Keratinocyte (primary cell): Measurements from ENCODE around the gene MIEF1.
"Not testable (repeated sequence)": the region's sequence is repeated elsewhere in the genome, so short reads cannot be mapped to it uniquely, and the experiment has no call there.

Experiments
- CTCF ChIP-seq, 3 experiments: IDR thresholded peaks in 1 of 3; conservative IDR thresholded peaks in 1 of 3; optimal IDR thresholded peaks in 1 of 3; 2 replicates in 2 of 3; 3 replicates in 1 of 3; pipeline versions ENCODE3 to v1.5.1; 2011; ENCODE audit warnings: low read length in 3 of 3, mild to moderate bottlenecking in 3 of 3, moderate library complexity in 2 of 3, control low read depth in 1 of 3, inconsistent platforms in 1 of 3; ENCODE audit not compliant: insufficient read depth in 2 of 3; ENCODE audit errors: extremely low read depth in 1 of 3
- EZH2 ChIP-seq: IDR thresholded peaks from one replicate; pipeline ENCODE4 v1.6.1; 2012; ENCODE audit warnings: inconsistent platforms, mild to moderate bottlenecking, low read length, moderate library complexity

DNA sequence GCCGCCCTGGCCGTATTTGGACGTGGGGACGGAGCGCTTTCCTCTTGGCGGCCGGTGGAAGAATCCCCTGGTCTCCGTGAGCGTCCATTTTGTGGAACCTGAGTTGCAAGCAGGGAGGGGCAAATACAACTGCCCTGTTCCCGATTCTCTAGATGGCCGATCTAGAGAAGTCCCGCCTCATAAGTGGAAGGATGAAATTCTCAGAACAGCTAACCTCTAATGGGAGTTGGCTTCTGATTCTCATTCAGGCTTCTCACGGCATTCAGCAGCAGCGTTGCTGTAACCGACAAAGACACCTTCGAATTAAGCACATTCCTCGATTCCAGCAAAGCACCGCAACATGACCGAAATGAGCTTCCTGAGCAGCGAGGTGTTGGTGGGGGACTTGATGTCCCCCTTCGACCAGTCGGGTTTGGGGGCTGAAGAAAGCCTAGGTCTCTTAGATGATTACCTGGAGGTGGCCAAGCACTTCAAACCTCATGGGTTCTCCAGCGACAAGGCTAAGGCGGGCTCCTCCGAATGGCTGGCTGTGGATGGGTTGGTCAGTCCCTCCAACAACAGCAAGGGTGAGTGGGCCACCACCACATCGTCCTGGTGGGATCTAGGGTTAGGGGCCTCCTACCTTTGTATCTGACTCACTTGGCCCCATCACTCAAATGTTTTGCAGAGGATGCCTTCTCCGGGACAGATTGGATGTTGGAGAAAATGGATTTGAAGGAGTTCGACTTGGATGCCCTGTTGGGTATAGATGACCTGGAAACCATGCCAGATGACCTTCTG is 19.2 kb downstream of the MIEF1 start:
- TF ChIP-seq CTCF (optimal IDR thresholded peaks at IDR 0.05 in 1 of 3, IDR thresholded peaks at IDR 0.05 in 1 of 3, conservative IDR thresholded peaks at IDR 0.05 in 1 of 3; ENCODE audit: extremely low read depth in 1 of 3, insufficient read depth in 2 of 3, low read length in 3 of 3); EZH2: not testable (repeated sequence)
